Measurements from ENCODE around the gene SLC66A3. TPM values are rescaled to one million over a fixed set of nuclear protein-coding genes. Genes with fewer than 3 reads are reported as not detected.

Gene SLC66A3
- total and polyA plus RNA-seq, 4 donors: 6.7 to 17.6 (median 9.3) TPM

- no peak for TF ChIP-seq FOXA1 (IDR thresholded peaks at IDR 0.05)
- no peak for TF ChIP-seq HNF4A (conservative IDR thresholded peaks at IDR 0.05)
- H3K4me1 ChIP-seq (ENCODE audit: control insufficient read depth in 4 of 4, insufficient read depth in 4 of 4, low read length in 3 of 4): no peaks in the 10 kb centered on the region
- H3K27me3 ChIP-seq (ENCODE audit: control insufficient read depth in 4 of 4, insufficient read depth in 4 of 4, low read length in 3 of 4): no peaks in the 10 kb centered on the region
- 70% methylated on average over 5 of the region's 5 CpGs for WGBS
- H3K27ac ChIP-seq (ENCODE audit: low read depth in 1 of 2, low read length in 2 of 2): no peak overlapping the region
- H3K36me3 ChIP-seq (ENCODE audit: control insufficient read depth in 4 of 4, insufficient read depth in 3 of 4, low read depth in 1 of 4, low read length in 3 of 4): peaks cover 0 to 11% (median 6%) of the 10 kb centered on the region in 4 donors
- H3K9me3 ChIP-seq (ENCODE audit: control insufficient read depth in 4 of 4, low read length in 3 of 4): no peaks in the 10 kb centered on the region
- H3K4me3 ChIP-seq (ENCODE audit: low read depth in 1 of 3, low read length in 3 of 3): no peak overlapping the region
- no peak overlapping the region for H3K9ac ChIP-seq (ENCODE audit: low read depth in 1 of 2, low read length in 2 of 2)
- no peak for DNase-seq (ENCODE audit: low spot score)
Measured at GRCh38 chr2:11177871-11178690, 22.8 kb downstream of the SLC66A3 start.

- 84% methylated on average over 4 of the region's 4 CpGs for WGBS
Measured at GRCh38 chr2:11179196-11179595, 23.9 kb downstream of the SLC66A3 start.

GRCh38 chr2:11179899-11180298 lies 24.6 kb downstream of the SLC66A3 start:
- 96% methylated on average over 4 of the region's 4 CpGs for WGBS
- no peaks in the 10 kb centered on the region for H3K27me3 ChIP-seq (ENCODE audit: control insufficient read depth in 4 of 4, insufficient read depth in 4 of 4, low read length in 3 of 4)

More at GRCh38 chr2:11179196-11179595, 23.9 kb downstream of the SLC66A3 start:
- Histone ChIP-seq H3K9ac (ENCODE audit: low read depth in 1 of 2, low read length in 2 of 2) (no peak overlapping the region), H3K4me1 (ENCODE audit: control insufficient read depth in 4 of 4, insufficient read depth in 4 of 4, low read length in 3 of 4) (no peaks in the 10 kb centered on the region), H3K27me3 (ENCODE audit: control insufficient read depth in 4 of 4, insufficient read depth in 4 of 4, low read length in 3 of 4) (no peaks in the 10 kb centered on the region), H3K27ac (ENCODE audit: low read depth in 1 of 2, low read length in 2 of 2) (no peak overlapping the region), H3K4me3 (ENCODE audit: low read depth in 1 of 3, low read length in 3 of 3) (no peak overlapping the region), H3K9me3 (ENCODE audit: control insufficient read depth in 4 of 4, low read length in 3 of 4) (no peaks in the 10 kb centered on the region), H3K36me3 (ENCODE audit: control insufficient read depth in 4 of 4, insufficient read depth in 3 of 4, low read depth in 1 of 4, low read length in 3 of 4) (peaks cover 0 to 13% (median 10%) of the 10 kb centered on the region in 4 donors)
- no peak for DNase-seq (ENCODE audit: low spot score)
- no peak for TF ChIP-seq ATF3 (IDR thresholded peaks at IDR 0.05)

More at GRCh38 chr2:11179899-11180298, 24.6 kb downstream of the SLC66A3 start:
- H3K4me3 ChIP-seq (ENCODE audit: low read depth in 1 of 3, low read length in 3 of 3): no peak overlapping the region
- H3K9ac ChIP-seq (ENCODE audit: low read depth in 1 of 2, low read length in 2 of 2): no peak overlapping the region
- TF ChIP-seq TAF1 (conservative IDR thresholded peaks at IDR 0.05) (no peak), CTCF (IDR thresholded peaks at IDR 0.05; ENCODE audit: low read depth, low read length, missing input control) (no peak), HNF4A (conservative IDR thresholded peaks at IDR 0.05) (no peak), MAX (IDR thresholded peaks at IDR 0.05) (no peak), JUND (IDR thresholded peaks at IDR 0.05) (no peak), HNF4G (IDR thresholded peaks at IDR 0.05) (no peak), NR2F2 (IDR thresholded peaks at IDR 0.05) (no peak), FOXA1 (IDR thresholded peaks at IDR 0.05) (no peak), RAD21 (IDR thresholded peaks at IDR 0.05) (no peak), YY1 (IDR thresholded peaks at IDR 0.05) (no peak), RXRA (IDR thresholded peaks at IDR 0.05) (no peak), GABPA (IDR thresholded peaks at IDR 0.05 in 1 of 2, conservative IDR thresholded peaks at IDR 0.05 in 1 of 2) (no peak), ATF3 (IDR thresholded peaks at IDR 0.05) (no peak), REST (IDR thresholded peaks at IDR 0.05) (no peak), SP1 (IDR thresholded peaks at IDR 0.05) (no peak)
- no peak overlapping the region for H3K27ac ChIP-seq (ENCODE audit: low read depth in 1 of 2, low read length in 2 of 2)
- no peaks in the 10 kb centered on the region for H3K4me1 ChIP-seq (ENCODE audit: control insufficient read depth in 4 of 4, insufficient read depth in 4 of 4, low read length in 3 of 4)
- no peaks in the 10 kb centered on the region for H3K9me3 ChIP-seq (ENCODE audit: control insufficient read depth in 4 of 4, low read length in 3 of 4)
- DNase-seq (ENCODE audit: low spot score): no peak
- H3K36me3 ChIP-seq (ENCODE audit: control insufficient read depth in 4 of 4, insufficient read depth in 3 of 4, low read depth in 1 of 4, low read length in 3 of 4): peaks cover 0 to 14% (median 12%) of the 10 kb centered on the region in 4 donors
